ENCODE results near the gene L3MBTL2. TPM values are rescaled to one million over a fixed set of nuclear protein-coding genes. Genes with fewer than 3 reads are reported as not detected.

Gene L3MBTL2
- total and polyA plus RNA-seq, 7 donors = 7.2 to 19.0 (median 13.9) TPM

DNA sequence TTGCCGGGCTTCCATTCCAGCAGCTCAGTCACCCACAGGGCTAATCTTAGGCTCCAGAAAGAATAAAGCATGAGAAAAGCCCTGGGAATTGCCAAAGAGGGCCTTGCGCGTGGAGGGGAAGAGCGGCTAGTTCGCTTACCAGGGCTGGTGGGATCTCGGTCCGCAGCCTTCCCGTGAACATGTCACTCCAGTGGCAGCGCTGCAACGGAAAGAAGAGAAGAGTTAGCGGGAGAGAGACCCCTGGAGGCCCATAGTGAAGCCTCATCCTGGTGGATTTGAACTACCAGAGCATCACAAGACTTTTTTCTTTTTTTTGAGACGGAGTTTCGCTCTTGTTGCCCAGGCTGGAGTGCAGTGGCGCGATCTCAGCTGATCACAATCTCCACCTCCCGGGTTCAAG, 62.8 kb downstream of the L3MBTL2 start:
- no peaks in the 10 kb centered on the region for H3K9me3 ChIP-seq
- intact Hi-C loops (cut with DNase I) = no loop called here
- H3K36me3 ChIP-seq = peaks cover 26 to 90% (median 63%) of the 10 kb centered on the region in 4 donors
- DNase-seq = no peak
- no peaks in the 10 kb centered on the region for H3K27me3 ChIP-seq
- no peaks in the 10 kb centered on the region for H3K4me1 ChIP-seq
- H3K4me3 ChIP-seq = no peak overlapping the region
- WGBS, 2 donors = 96 to 98% methylated on average over 16 of the region's 16 CpGs
- no peak overlapping the region for H3K27ac ChIP-seq
- TF ChIP-seq POLR2AphosphoS5 (IDR thresholded peaks at IDR 0.05) = no peak
- TF ChIP-seq, protein P1, sequence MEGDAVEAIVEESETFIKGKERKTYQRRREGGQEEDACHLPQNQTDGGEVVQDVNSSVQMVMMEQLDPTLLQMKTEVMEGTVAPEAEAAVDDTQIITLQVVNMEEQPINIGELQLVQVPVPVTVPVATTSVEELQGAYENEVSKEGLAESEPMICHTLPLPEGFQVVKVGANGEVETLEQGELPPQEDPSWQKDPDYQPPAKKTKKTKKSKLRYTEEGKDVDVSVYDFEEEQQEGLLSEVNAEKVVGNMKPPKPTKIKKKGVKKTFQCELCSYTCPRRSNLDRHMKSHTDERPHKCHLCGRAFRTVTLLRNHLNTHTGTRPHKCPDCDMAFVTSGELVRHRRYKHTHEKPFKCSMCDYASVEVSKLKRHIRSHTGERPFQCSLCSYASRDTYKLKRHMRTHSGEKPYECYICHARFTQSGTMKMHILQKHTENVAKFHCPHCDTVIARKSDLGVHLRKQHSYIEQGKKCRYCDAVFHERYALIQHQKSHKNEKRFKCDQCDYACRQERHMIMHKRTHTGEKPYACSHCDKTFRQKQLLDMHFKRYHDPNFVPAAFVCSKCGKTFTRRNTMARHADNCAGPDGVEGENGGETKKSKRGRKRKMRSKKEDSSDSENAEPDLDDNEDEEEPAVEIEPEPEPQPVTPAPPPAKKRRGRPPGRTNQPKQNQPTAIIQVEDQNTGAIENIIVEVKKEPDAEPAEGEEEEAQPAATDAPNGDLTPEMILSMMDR (IDR thresholded peaks at IDR 0.05) = no peak
- no peak for TF ChIP-seq EP300 (IDR thresholded peaks at IDR 0.05)
- TF ChIP-seq POLR2A (IDR thresholded peaks at IDR 0.05) = no peak

DNA sequence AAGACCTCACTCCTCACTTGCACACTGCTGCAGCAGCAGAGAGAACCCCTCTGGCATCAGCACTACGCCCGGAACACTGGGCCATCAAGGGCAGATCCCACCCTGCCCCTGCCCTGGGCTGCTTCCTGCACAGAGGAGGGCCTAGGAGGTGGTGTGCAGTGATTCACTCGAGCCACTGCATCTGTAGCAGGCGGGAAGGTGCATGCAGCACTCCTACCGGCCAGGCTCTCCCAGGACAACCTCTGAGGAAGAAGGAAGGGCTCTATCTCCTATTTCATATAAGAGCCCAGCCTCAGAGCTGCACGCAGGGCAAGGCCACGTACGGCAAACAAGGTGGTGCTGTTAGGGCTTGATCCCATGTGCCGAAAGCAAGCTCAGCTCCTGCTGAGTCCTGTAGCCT, 66.7 kb downstream of the L3MBTL2 start:
- intact Hi-C loops (cut with DNase I) = no loop called here
- TF ChIP-seq POLR2AphosphoS5 (IDR thresholded peaks at IDR 0.05) = no peak
- no peak for TF ChIP-seq EP300 (IDR thresholded peaks at IDR 0.05)
- TF ChIP-seq, protein P1 (IDR thresholded peaks at IDR 0.05) = no peak
- 96% methylated on average over 9 of the region's 9 CpGs for WGBS, 2 donors
- peaks cover 13 to 94% (median 53%) of the 10 kb centered on the region in 4 donors for H3K36me3 ChIP-seq
- H3K9me3 ChIP-seq = no peaks in the 10 kb centered on the region
- H3K4me3 ChIP-seq = no peak overlapping the region
- no peaks in the 10 kb centered on the region for H3K27me3 ChIP-seq
- no peak overlapping the region for H3K27ac ChIP-seq
- H3K4me1 ChIP-seq = no peaks in the 10 kb centered on the region
- DNase-seq = no peak

- TF ChIP-seq POLR2AphosphoS5 (IDR thresholded peaks at IDR 0.05) (no peak), POLR2A (IDR thresholded peaks at IDR 0.05) (no peak), EP300 (IDR thresholded peaks at IDR 0.05) (no peak)
- TF ChIP-seq, protein P1 (IDR thresholded peaks at IDR 0.05) = no peak
- H3K9me3 ChIP-seq = no peaks in the 10 kb centered on the region
- H3K27me3 ChIP-seq = no peaks in the 10 kb centered on the region
- H3K4me3 ChIP-seq = no peak overlapping the region
- H3K36me3 ChIP-seq = peaks cover 4 to 93% (median 45%) of the 10 kb centered on the region in 4 donors
- no peak overlapping the region for H3K27ac ChIP-seq
- intact Hi-C loops (cut with DNase I) = no loop called here
- H3K4me1 ChIP-seq = no peaks in the 10 kb centered on the region
- 96% methylated on average over 7 of the region's 7 CpGs for WGBS, 2 donors
- no peak for DNase-seq
Measured at GRCh38 chr22:41273128-41273527, 68.0 kb downstream of the L3MBTL2 start.

GRCh38 chr22:41274856-41275255, 69.7 kb downstream of the L3MBTL2 start:
- Histone ChIP-seq H3K4me3 (no peak overlapping the region), H3K27me3 (no peaks in the 10 kb centered on the region), H3K36me3 (peaks cover 4 to 93% (median 48%) of the 10 kb centered on the region in 4 donors), H3K27ac (no peak overlapping the region), H3K4me1 (no peaks in the 10 kb centered on the region), H3K9me3 (no peaks in the 10 kb centered on the region)
- intact Hi-C loops (cut with DNase I) = no loop called here
- no peak for TF ChIP-seq EP300 (IDR thresholded peaks at IDR 0.05)
- TF ChIP-seq POLR2AphosphoS5 (IDR thresholded peaks at IDR 0.05) = no peak
- no peak for TF ChIP-seq POLR2A (IDR thresholded peaks at IDR 0.05)
- TF ChIP-seq, protein P1 (IDR thresholded peaks at IDR 0.05) = no peak
- 94 to 95% methylated on average over 4 of the region's 4 CpGs for WGBS, 2 donors
- no peak for DNase-seq

- Histone ChIP-seq H3K36me3 (peaks cover 0 to 82% (median 23%) of the 10 kb centered on the region in 4 donors), H3K27ac (no peak overlapping the region)
- intact Hi-C loops (cut with DNase I) = loop anchor here (10.0 kb wide), 1 partner anchor 245 kb away; no protein-coding TSS in a partner anchor
Measured at GRCh38 chr22:41280065-41280464, 75.0 kb downstream of the L3MBTL2 start.

More at GRCh38 chr22:41280065-41280464, 75.0 kb downstream of the L3MBTL2 start:
- H3K4me1 ChIP-seq = peaks cover 0 to 5% (median 4%) of the 10 kb centered on the region in 4 donors
- H3K27me3 ChIP-seq = no peaks in the 10 kb centered on the region
- 87 to 90% methylated on average over 3 of the region's 3 CpGs for WGBS, 2 donors
- no peaks in the 10 kb centered on the region for H3K9me3 ChIP-seq
- no peak overlapping the region for H3K4me3 ChIP-seq
- TF ChIP-seq POLR2AphosphoS5 (IDR thresholded peaks at IDR 0.05) (no peak), POLR2A (IDR thresholded peaks at IDR 0.05) (no peak), EP300 (IDR thresholded peaks at IDR 0.05) (no peak)
- TF ChIP-seq, protein P1 (IDR thresholded peaks at IDR 0.05) = no peak
- DNase-seq = no peak
